Gastrocnemius medialis (tissue), 4 donors: ENCODE measurements around the gene GSK3B.

Experiments
- POLR2A ChIP-seq, 2 donors: fragments of 450-650 bp; IDR thresholded peaks; one replicate each; pipeline ENCODE4 v1.6.1; 2017; ENCODE audit warnings: antibody characterized with exemption in 2 of 2, mild to moderate bottlenecking in 2 of 2, moderate library complexity in 2 of 2
- TF ChIP-seq, protein P1 (sequence below), 5 experiments: fragments of 450-650 bp in 3 of 5; fragments of 200-600 bp in 2 of 5; sonication (generic) in 2 of 5; IDR thresholded peaks in 4 of 5; conservative IDR thresholded peaks in 1 of 5; 1 replicate in 4 of 5; 2 replicates in 1 of 5; pipeline ENCODE4 v1.5.1; 2016 to 2019; ENCODE audit warnings: antibody characterized with exemption in 5 of 5, mild to moderate bottlenecking in 3 of 5, moderate library complexity in 3 of 5

DNA sequence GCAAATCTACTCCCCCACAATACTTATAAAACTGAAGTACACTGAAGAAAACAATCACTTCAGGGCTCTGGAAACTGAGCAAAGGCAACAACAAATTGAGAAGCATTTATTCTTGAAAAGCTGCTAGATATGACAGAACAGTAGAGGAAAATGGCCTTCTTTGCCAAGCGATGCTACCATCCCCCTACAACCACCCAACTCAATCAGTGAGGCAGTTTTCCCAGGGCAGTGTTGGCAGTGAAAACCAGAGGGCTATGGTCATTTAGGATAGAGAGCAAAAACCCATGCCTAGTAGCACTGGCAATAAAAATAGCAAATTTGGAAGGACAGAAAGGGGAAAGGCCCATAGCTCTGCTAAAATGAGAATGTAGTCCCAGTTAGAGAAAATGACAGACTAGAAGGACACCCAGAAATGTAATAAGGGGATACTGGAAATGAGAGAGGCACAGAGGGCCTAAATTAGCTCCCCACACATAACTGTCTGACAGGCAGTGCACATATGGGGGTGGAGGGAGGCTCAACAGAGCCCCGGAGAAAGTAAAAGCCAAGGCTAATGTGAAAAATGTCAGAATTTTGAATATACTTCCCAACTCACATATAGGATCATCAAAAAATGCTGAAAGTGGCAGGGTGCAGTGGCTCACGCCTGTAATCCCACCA, 143.5 kb downstream of the GSK3B start:
- TF ChIP-seq, protein P1, sequence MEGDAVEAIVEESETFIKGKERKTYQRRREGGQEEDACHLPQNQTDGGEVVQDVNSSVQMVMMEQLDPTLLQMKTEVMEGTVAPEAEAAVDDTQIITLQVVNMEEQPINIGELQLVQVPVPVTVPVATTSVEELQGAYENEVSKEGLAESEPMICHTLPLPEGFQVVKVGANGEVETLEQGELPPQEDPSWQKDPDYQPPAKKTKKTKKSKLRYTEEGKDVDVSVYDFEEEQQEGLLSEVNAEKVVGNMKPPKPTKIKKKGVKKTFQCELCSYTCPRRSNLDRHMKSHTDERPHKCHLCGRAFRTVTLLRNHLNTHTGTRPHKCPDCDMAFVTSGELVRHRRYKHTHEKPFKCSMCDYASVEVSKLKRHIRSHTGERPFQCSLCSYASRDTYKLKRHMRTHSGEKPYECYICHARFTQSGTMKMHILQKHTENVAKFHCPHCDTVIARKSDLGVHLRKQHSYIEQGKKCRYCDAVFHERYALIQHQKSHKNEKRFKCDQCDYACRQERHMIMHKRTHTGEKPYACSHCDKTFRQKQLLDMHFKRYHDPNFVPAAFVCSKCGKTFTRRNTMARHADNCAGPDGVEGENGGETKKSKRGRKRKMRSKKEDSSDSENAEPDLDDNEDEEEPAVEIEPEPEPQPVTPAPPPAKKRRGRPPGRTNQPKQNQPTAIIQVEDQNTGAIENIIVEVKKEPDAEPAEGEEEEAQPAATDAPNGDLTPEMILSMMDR (IDR thresholded peaks at IDR 0.05 in 4 of 5, conservative IDR thresholded peaks at IDR 0.05 in 1 of 5) = no peak
- no peak for TF ChIP-seq POLR2A (IDR thresholded peaks at IDR 0.05)
